DOHH2 (cell line): ENCODE measurements around the gene TRPC4AP.

ENCODE experiments used
- H3F3A ChIP-seq: fragments of 200-600 bp; sonication (generic), shearing (Covaris generic); 2 replicates; pipeline ENCODE4 v1.6.0; 2016; ENCODE audit warnings: antibody characterized with exemption, mild to moderate bottlenecking; ENCODE audit not compliant: control insufficient read depth, insufficient read depth
- H3K27ac ChIP-seq: fragments of 200-600 bp; sonication (generic); 2 replicates; pipeline ENCODE4 v1.5.1; 2014; ENCODE audit warnings: low read depth, mild to moderate bottlenecking, low read length, moderate library complexity
- H3K27me3 ChIP-seq: fragments of 200-600 bp; sonication (generic); 2 replicates; pipeline ENCODE4 v1.6.1; 2014; ENCODE audit warnings: mild to moderate bottlenecking, low read length, mixed read lengths; ENCODE audit not compliant: control insufficient read depth
- H3K36me3 ChIP-seq: fragments of 200-600 bp; sonication (generic); 2 replicates; pipeline ENCODE4 v1.6.1; 2014; ENCODE audit warnings: mild to moderate bottlenecking, low read length, moderate library complexity, mixed read lengths; ENCODE audit not compliant: control insufficient read depth
- H3K4me1 ChIP-seq: fragments of 200-600 bp; sonication (generic); 2 replicates; pipeline ENCODE4 v1.6.1; 2014; ENCODE audit warnings: mild to moderate bottlenecking, low read length, mixed read lengths; ENCODE audit not compliant: control insufficient read depth
- H3K4me2 ChIP-seq: fragments of 200-600 bp; sonication (generic); 2 replicates; pipeline ENCODE4 v1.6.0; 2014; ENCODE audit warnings: mild to moderate bottlenecking, low read length, moderate library complexity
- H3K4me3 ChIP-seq: fragments of 200-600 bp; sonication (generic); 2 replicates; pipeline ENCODE4 v1.5.1; 2014; ENCODE audit warnings: mild to moderate bottlenecking, low read length, mixed read lengths
- H3K79me2 ChIP-seq: fragments of 200-600 bp; sonication (generic); 2 replicates; pipeline ENCODE4 v1.6.1; 2014; ENCODE audit warnings: mild to moderate bottlenecking, low read length, mixed read lengths; ENCODE audit not compliant: control insufficient read depth
- H3K9me2 ChIP-seq: fragments of 200-600 bp; sonication (generic); replicated peaks from 2 replicates; pipeline ENCODE4 v1.6.1; 2014; ENCODE audit warnings: mild to moderate bottlenecking, low read length, mixed read lengths; ENCODE audit not compliant: control insufficient read depth
- H3K9me3 ChIP-seq: fragments of 200-600 bp; sonication (generic); 2 replicates; pipeline ENCODE4 v1.6.1; 2014; ENCODE audit warnings: antibody characterized with exemption, low read length, mixed read lengths; ENCODE audit not compliant: control insufficient read depth, insufficient read depth
- H4K20me1 ChIP-seq: fragments of 200-600 bp; sonication (generic); 2 replicates; pipeline ENCODE4 v1.6.0; 2014; ENCODE audit warnings: low read depth, mild to moderate bottlenecking, antibody characterized with exemption, low read length, moderate library complexity; ENCODE audit not compliant: control insufficient read depth, insufficient read depth
- CTCF ChIP-seq: fragments of 200-600 bp; sonication (generic); IDR thresholded peaks from one replicate; pipeline ENCODE4 v1.5.1; 2014; ENCODE audit warnings: antibody characterized with exemption, mild to moderate bottlenecking, low read depth, low read length; ENCODE audit not compliant: poor library complexity, severe bottlenecking
- EZH2phosphoT487 ChIP-seq: fragments of 200-600 bp; sonication (generic); IDR thresholded peaks from 2 replicates; pipeline ENCODE4 v1.6.1; 2017; ENCODE audit warnings: borderline replicate concordance, mild to moderate bottlenecking, antibody characterized with exemption, low read length, moderate library complexity, mixed read lengths

TRPC4AP gene

GRCh38 chr20:35111141-35111888, 18.7 kb upstream of the TRPC4AP start:
- Histone ChIP-seq H3K27me3 (no peaks in the 10 kb centered on the region), H3F3A (no peaks in the 10 kb centered on the region), H3K4me3 (no peak overlapping the region), H3K4me1 (no peaks in the 10 kb centered on the region), H3K4me2 (no peak overlapping the region), H3K9me3 (no peaks in the 10 kb centered on the region), H3K36me3 (peaks cover 4% of the 10 kb centered on the region; the same call in 1 of the 2 replicates), H3K27ac (no peak overlapping the region), H4K20me1 (no peaks in the 10 kb centered on the region), H3K79me2 (no peaks in the 10 kb centered on the region), H3K9me2 (no peaks in the 10 kb centered on the region)
- TF ChIP-seq EZH2phosphoT487 = no peak
- TF ChIP-seq CTCF = no peak

- no peaks in the 10 kb centered on the region for H3K4me1 ChIP-seq
- no peak overlapping the region for H3K4me2 ChIP-seq
- H3K9me2 ChIP-seq = no peaks in the 10 kb centered on the region
- H4K20me1 ChIP-seq = no peaks in the 10 kb centered on the region
- H3K27ac ChIP-seq = no peak overlapping the region
- no peaks in the 10 kb centered on the region for H3K36me3 ChIP-seq
- peaks cover 7% of the 10 kb centered on the region for H3K27me3 ChIP-seq
- no peaks in the 10 kb centered on the region for H3K9me3 ChIP-seq
- H3K79me2 ChIP-seq = no peaks in the 10 kb centered on the region
- TF ChIP-seq CTCF = no peak
- no peak for TF ChIP-seq EZH2phosphoT487
- H3F3A ChIP-seq = no peaks in the 10 kb centered on the region
- no peak overlapping the region for H3K4me3 ChIP-seq
These were observed 16.3 kb upstream of the TRPC4AP start for GRCh38 chr20:35108921-35109320.

- no peak for TF ChIP-seq EZH2phosphoT487
- no peak for TF ChIP-seq CTCF
- no peaks in the 10 kb centered on the region for H3F3A ChIP-seq
- H3K4me3 ChIP-seq = no peak overlapping the region
- no peaks in the 10 kb centered on the region for H3K9me2 ChIP-seq
- no peaks in the 10 kb centered on the region for H3K79me2 ChIP-seq
- H3K27me3 ChIP-seq = peaks cover 10% of the 10 kb centered on the region
- H3K36me3 ChIP-seq = no peaks in the 10 kb centered on the region
- no peaks in the 10 kb centered on the region for H3K4me1 ChIP-seq
- no peaks in the 10 kb centered on the region for H4K20me1 ChIP-seq
- H3K9me3 ChIP-seq = no peaks in the 10 kb centered on the region
- no peak overlapping the region for H3K27ac ChIP-seq
- no peak overlapping the region for H3K4me2 ChIP-seq
These were observed 14.3 kb upstream of the TRPC4AP start for GRCh38 chr20:35106827-35107380.
